Dermis blood vessel endothelial cell (primary cell): ENCODE data around the gene DSG2. TPM values are rescaled to one million over a fixed set of nuclear protein-coding genes. Genes with fewer than 3 reads are reported as not detected.

ENCODE experiments used
- DNase-seq: peaks from one replicate; pipeline ENCODE4 v3.0.0; 2010
- total RNA-seq: library from RNA; depleted of rRNA; stranded (reverse); fragments of >200 nt; gene quantifications from 2 replicates; pipeline ENCODE4 v1.2.3, GENCODE V29; 2014

DSG2 gene
- total RNA-seq, 1 donor from 2014 or later, result 3.9 TPM

DNA sequence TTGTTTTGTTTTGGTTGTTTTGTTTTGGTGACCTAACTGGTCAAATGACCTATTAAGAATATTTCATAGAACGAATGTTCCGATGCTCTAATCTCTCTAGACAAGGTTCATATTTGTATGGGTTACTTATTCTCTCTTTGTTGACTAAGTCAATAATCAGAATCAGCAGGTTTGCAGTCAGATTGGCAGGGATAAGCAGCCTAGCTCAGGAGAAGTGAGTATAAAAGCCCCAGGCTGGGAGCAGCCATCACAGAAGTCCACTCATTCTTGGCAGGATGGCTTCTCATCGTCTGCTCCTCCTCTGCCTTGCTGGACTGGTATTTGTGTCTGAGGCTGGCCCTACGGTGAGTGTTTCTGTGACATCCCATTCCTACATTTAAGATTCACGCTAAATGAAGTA is 93.7 kb downstream of the DSG2 start, which contains the start of gene TTR:
TSS of gene TTR (plus strand) at position 250 of the 400 bp plus-strand sequence. CDS start at position 276, 26 bp downstream.
- DNase-seq, result no peak

DNA sequence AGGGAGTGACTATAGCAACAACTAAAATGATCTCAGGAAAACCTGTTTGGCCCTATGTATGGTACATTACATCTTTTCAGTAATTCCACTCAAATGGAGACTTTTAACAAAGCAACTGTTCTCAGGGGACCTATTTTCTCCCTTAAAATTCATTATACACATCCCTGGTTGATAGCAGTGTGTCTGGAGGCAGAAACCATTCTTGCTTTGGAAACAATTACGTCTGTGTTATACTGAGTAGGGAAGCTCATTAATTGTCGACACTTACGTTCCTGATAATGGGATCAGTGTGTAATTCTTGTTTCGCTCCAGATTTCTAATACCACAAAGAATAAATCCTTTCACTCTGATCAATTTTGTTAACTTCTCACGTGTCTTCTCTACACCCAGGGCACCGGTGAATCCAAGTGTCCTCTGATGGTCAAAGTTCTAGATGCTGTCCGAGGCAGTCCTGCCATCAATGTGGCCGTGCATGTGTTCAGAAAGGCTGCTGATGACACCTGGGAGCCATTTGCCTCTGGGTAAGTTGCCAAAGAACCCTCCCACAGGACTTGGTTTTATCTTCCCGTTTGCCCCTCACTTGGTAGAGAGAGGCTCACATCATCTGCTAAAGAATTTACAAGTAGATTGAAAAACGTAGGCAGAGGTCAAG is 94.7 kb downstream of the DSG2 start:
- DNase-seq, result no peak

DNA sequence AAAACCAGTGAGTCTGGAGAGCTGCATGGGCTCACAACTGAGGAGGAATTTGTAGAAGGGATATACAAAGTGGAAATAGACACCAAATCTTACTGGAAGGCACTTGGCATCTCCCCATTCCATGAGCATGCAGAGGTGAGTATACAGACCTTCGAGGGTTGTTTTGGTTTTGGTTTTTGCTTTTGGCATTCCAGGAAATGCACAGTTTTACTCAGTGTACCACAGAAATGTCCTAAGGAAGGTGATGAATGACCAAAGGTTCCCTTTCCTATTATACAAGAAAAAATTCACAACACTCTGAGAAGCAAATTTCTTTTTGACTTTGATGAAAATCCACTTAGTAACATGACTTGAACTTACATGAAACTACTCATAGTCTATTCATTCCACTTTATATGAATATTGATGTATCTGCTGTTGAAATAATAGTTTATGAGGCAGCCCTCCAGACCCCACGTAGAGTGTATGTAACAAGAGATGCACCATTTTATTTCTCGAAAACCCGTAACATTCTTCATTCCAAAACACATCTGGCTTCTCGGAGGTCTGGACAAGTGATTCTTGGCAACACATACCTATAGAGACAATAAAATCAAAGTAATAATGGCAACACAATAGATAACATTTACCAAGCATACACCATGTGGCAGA is 97.3 kb downstream of the DSG2 start:
- DNase-seq, result no peak

DNA sequence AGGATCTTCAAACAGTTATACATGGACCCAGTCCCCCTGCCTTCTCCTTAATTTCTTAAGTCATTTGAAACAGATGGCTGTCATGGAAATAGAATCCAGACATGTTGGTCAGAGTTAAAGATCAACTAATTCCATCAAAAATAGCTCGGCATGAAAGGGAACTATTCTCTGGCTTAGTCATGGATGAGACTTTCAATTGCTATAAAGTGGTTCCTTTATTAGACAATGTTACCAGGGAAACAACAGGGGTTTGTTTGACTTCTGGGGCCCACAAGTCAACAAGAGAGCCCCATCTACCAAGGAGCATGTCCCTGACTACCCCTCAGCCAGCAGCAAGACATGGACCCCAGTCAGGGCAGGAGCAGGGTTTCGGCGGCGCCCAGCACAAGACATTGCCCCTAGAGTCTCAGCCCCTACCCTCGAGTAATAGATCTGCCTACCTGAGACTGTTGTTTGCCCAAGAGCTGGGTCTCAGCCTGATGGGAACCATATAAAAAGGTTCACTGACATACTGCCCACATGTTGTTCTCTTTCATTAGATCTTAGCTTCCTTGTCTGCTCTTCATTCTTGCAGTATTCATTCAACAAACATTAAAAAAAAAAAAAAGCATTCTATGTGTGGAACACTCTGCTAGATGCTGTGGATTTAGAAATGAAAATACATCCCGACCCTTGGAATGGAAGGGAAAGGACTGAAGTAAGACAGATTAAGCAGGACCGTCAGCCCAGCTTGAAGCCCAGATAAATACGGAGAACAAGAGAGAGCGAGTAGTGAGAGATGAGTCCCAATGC is 98.3 kb downstream of the DSG2 start:
- no peak for DNase-seq

DNA sequence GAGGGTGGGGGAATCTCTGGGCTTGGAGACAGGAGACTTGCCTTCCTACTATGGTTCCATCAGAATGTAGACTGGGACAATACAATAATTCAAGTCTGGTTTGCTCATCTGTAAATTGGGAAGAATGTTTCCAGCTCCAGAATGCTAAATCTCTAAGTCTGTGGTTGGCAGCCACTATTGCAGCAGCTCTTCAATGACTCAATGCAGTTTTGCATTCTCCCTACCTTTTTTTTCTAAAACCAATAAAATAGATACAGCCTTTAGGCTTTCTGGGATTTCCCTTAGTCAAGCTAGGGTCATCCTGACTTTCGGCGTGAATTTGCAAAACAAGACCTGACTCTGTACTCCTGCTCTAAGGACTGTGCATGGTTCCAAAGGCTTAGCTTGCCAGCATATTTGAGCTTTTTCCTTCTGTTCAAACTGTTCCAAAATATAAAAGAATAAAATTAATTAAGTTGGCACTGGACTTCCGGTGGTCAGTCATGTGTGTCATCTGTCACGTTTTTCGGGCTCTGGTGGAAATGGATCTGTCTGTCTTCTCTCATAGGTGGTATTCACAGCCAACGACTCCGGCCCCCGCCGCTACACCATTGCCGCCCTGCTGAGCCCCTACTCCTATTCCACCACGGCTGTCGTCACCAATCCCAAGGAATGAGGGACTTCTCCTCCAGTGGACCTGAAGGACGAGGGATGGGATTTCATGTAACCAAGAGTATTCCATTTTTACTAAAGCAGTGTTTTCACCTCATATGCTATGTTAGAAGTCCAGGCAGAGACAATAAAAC is 100.2 kb downstream of the DSG2 start:
- DNase-seq, result no peak

Other genes with a start within 250 kb of the DSG2 start
- gene DSG1, start 180.0 kb upstream of the DSG2 start, total RNA-seq, result not detected in 2 replicates
- gene DSG4, start 121.4 kb upstream of the DSG2 start, total RNA-seq, result not detected in 2 replicates
- not detected in 2 replicates for gene DSG3, start 50.4 kb upstream of the DSG2 start, total RNA-seq
- not detected in 2 replicates for gene TTR, start 93.7 kb downstream of the DSG2 start, total RNA-seq
- 3.4 and 6.6 TPM in 2 replicates for gene B4GALT6, start 186.4 kb downstream of the DSG2 start, total RNA-seq